NT2/D1 (cell line): ENCODE results near the gene C21orf91.

Source experiments
- DNase-seq: peaks from one replicate; pipeline ENCODE4 v3.0.0-alpha.2; 2011; ENCODE audit warnings: low read depth, low spot score
- H3K27me3 ChIP-seq: 2 replicates; pipeline ENCODE4 v1.6.0; 2011; ENCODE audit warnings: mild to moderate bottlenecking; ENCODE audit not compliant: insufficient read length, insufficient read depth
- H3K36me3 ChIP-seq: 2 replicates; pipeline ENCODE4 v1.6.1; 2011; ENCODE audit warnings: mild to moderate bottlenecking, low read length, mixed read lengths; ENCODE audit not compliant: insufficient read depth, insufficient read length
- H3K4me1 ChIP-seq: 2 replicates; pipeline ENCODE4 v1.5.1; 2011; ENCODE audit not compliant: insufficient read depth, insufficient read length
- H3K4me3 ChIP-seq: 2 replicates; pipeline ENCODE4 v1.5.1; 2011; ENCODE audit warnings: low read depth; ENCODE audit not compliant: insufficient read length
- H3K9ac ChIP-seq: 2 replicates; pipeline ENCODE4 v1.6.0; 2011; ENCODE audit warnings: low read depth; ENCODE audit not compliant: insufficient read length
- H3K9me3 ChIP-seq: 2 replicates; pipeline ENCODE4 v1.5.1; 2011; ENCODE audit warnings: mild to moderate bottlenecking, low read length; ENCODE audit not compliant: insufficient read depth
- SUZ12 ChIP-seq: IDR thresholded peaks from 2 replicates; pipeline ENCODE4 v1.6.1; 2011; ENCODE audit not compliant: insufficient read length, insufficient read depth; ENCODE audit errors: extremely low read depth
- YY1 ChIP-seq: IDR thresholded peaks from 2 replicates; pipeline ENCODE4 v1.6.1; 2011; ENCODE audit not compliant: insufficient read length, insufficient read depth
- ZNF274 ChIP-seq: IDR thresholded peaks from 2 replicates; pipeline ENCODE4 v1.6.1; 2011; ENCODE audit warnings: mild to moderate bottlenecking, low read depth, low read length

Gene C21orf91

DNA sequence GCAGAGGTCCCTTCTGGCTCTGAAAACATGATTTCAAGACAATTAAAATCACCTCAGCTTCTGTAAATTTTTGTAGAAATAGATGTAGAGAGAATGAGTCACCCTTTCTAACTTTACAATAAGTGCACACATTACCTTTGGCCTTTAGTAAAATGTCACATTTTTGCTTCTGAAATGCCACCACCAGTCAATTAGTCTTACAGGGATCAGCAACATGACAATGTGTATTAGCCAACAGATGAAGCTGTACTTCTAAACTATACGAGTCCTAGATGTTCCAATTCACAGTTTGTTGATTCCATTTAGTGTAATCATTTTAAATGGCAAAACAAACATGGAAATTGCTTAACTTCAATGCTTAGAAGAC lies 23.1 kb downstream of the C21orf91 start:
- Histone ChIP-seq H3K4me1 (no peaks in the 10 kb centered on the region), H3K36me3 (peaks cover 60% of the 10 kb centered on the region), H3K4me3 (no peak overlapping the region), H3K9me3 (no peaks in the 10 kb centered on the region), H3K9ac (no peak overlapping the region), H3K27me3 (no peaks in the 10 kb centered on the region)
- no peak for DNase-seq
- no peak for TF ChIP-seq ZNF274
- no peak for TF ChIP-seq SUZ12
- TF ChIP-seq YY1 = no peak

DNA sequence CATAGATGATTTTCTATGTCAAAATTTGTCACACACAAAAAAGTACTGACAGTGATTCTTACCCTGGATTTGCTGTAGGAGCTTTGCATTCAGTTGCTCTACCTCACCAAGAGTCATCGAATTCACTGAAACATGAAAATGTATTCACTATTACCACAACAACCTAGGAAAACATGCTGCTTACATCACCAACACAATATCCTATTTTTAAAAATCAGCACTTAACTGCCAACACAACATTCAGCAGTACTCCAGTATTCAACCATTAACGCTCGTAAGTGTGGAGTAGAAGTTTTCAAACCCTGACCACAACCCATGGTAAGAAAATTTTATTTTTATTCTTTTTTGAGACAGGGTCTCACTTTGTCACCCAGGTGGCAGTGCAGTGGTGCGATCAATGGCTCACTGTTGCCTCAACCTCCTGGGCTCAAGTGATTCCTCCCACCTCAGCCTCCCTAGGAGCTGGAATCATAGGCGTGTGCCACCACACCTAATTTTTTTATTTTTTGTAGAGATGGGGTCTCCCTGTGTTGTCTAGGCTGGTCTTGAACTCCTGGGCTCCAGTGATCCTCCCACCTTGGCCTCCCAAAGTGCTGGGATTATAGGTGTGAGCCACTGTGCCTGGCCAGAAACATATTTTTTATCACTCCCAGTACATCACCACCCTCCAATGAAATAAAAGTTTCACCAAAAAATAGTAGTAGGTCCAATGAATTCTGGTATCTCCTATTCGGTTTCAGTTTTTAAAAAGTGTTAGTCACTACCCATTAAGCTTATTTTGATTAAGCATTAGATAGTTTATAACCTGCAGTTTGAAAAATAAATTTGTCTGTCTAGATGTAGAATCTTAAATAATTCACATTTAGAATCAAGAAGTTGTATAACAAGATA lies 23.8 kb downstream of the C21orf91 start:
- H3K36me3 ChIP-seq = peaks cover 60% of the 10 kb centered on the region
- H3K4me3 ChIP-seq = no peak overlapping the region
- H3K9me3 ChIP-seq = no peaks in the 10 kb centered on the region
- H3K27me3 ChIP-seq = no peaks in the 10 kb centered on the region
- H3K9ac ChIP-seq = no peak overlapping the region
- TF ChIP-seq SUZ12 = no peak
- TF ChIP-seq ZNF274 = no peak
- TF ChIP-seq YY1 = no peak
- no peak for DNase-seq
- no peaks in the 10 kb centered on the region for H3K4me1 ChIP-seq

DNA sequence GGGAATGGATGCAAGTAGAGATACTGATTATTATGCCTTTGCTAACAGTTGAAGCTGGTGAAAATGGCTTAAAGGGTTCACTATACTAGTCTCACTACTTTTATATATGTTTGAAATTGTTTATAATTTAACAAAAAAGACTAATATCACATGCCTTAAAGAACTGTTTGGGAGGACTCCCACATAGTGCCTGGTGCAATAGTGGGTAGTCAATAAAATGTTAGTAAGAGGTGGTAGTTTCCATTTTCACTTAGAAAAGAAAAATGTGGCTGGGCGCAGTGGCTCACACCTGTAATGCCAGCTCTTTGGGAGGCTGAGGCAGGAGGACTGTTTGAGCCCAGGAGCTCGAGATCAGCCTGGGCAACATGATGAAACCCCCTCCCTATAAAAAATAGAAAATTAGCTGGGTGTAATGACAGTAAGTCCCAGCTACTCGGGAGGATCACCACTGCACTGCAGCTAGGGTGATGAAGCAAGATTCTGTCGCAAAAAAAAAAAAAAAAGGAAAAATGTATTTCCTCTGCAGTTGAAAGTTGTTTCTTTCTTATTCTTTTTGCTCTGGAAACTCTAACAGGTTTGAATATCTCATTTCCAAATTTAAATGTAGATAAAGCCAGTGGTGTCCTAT lies 24.5 kb downstream of the C21orf91 start:
- no peak overlapping the region for H3K4me3 ChIP-seq
- H3K9me3 ChIP-seq = no peaks in the 10 kb centered on the region
- no peak for DNase-seq
- no peaks in the 10 kb centered on the region for H3K4me1 ChIP-seq
- no peak overlapping the region for H3K9ac ChIP-seq
- H3K36me3 ChIP-seq = peaks cover 60% of the 10 kb centered on the region
- H3K27me3 ChIP-seq = no peaks in the 10 kb centered on the region
- TF ChIP-seq SUZ12 (no peak), ZNF274 (no peak), YY1 (no peak)

DNA sequence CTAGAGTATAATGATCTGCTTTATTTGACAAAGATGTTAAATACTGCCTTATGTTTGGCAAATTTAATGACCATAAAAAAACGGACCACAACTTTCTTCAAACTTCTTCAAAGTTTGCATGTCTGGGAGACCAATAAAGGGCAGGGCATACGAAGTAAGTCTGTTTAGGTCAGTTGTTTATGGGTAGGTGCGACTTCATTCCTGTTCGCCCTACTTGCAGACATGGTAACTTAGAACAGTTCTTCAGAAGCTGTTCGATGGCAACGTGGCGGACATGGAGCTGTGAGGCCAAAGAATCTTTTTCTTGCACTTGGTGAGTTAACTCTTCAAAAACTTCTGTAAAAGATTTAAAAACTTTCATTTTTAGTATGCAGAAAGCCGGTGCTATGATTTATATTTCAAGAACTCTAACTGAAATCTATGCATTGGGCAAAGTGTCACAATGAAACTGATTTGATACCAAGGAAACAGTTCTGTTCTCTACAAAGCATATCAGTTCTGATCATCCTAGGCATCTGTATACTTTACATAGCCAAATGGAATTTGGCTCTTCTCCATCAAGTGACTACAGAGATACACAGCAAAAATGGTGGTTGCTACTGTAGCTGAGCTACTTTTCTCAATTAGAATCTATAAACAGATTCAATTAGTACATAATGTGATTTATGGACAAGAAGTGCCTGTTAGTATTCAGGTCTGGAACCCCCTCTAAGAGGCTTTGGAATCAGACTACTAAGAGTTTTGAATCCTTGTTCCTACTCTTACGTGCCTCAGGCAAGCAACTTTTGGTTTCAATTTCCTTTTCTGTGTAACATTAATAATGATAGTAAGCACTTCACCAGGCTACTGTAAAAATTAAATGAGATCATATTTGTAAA lies 25.7 kb downstream of the C21orf91 start:
- TF ChIP-seq ZNF274 (no peak), SUZ12 (no peak), YY1 (no peak)
- no peak for DNase-seq

DNA sequence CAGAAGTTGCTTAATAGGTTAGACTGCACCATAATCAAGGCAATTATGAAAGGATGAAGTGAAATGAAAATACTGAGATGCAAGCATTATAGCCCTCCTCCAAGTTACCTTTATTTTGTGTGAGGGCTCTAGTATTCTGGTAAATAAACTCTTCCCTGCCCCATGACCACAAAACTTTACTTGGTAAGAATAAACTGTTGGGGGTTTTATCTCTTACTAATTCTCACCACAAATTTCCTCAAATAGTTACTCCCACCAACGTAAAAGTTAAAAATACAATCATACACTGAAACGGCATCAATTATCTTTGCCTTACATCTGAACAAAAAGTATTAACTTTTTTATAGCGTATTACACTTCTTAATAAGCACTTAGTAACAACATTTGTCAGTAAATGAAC lies 29.5 kb downstream of the C21orf91 start:
- H3K36me3 ChIP-seq = peaks cover 53% of the 10 kb centered on the region
- H3K27me3 ChIP-seq = no peaks in the 10 kb centered on the region
- DNase-seq = no peak
- H3K4me3 ChIP-seq = no peak overlapping the region
- peaks cover 12% of the 10 kb centered on the region for H3K9me3 ChIP-seq
- no peaks in the 10 kb centered on the region for H3K4me1 ChIP-seq
- no peak overlapping the region for H3K9ac ChIP-seq
- no peak for TF ChIP-seq YY1
- no peak for TF ChIP-seq ZNF274
- no peak for TF ChIP-seq SUZ12

More for the DNA sequence above, 25.7 kb downstream of the C21orf91 start:
- no peaks in the 10 kb centered on the region for H3K4me1 ChIP-seq
- H3K36me3 ChIP-seq = peaks cover 55% of the 10 kb centered on the region
- H3K9me3 ChIP-seq = no peaks in the 10 kb centered on the region
- no peaks in the 10 kb centered on the region for H3K27me3 ChIP-seq
- no peak overlapping the region for H3K4me3 ChIP-seq
- no peak overlapping the region for H3K9ac ChIP-seq

DNA sequence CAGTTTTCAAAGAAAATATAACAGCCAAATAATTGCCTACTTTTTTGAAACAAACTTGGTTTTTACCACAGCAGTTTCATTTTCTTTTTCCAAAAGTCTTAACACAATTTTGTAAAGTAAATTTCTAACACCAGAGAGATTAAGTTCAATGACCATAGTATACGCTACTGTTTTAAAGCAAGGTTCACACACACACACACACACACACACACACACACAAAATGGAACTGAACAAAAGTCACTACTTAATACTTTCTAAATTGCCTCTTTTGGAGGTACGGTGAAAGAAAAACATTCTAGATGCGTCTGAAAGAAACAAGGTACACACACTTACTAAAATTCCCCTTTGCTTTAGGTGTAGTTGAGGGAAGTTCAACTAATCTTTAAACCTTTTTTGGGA lies 30.1 kb downstream of the C21orf91 start:
- no peak for TF ChIP-seq SUZ12
- no peak for TF ChIP-seq YY1
- TF ChIP-seq ZNF274 = no peak
- peaks cover 12% of the 10 kb centered on the region for H3K9me3 ChIP-seq
- no peak for DNase-seq
- peaks cover 47% of the 10 kb centered on the region for H3K36me3 ChIP-seq
- H3K27me3 ChIP-seq = no peaks in the 10 kb centered on the region
- no peaks in the 10 kb centered on the region for H3K4me1 ChIP-seq
- H3K4me3 ChIP-seq = no peak overlapping the region
- H3K9ac ChIP-seq = no peak overlapping the region

DNA sequence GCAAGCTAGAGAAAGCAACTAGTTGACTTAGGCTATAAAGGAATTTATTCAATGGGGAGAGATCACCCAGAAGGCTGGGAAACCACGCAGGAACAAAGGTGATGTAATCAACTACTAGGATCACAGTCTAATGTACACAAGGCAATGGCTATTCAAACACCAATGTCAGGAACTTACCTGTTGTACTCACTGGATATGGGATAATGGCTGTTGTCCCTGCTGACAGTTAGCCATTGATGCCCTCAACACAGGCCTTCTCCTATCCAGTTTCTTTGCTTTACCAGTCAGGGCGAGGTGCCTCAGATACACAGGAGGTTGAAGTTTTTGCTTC lies 32.3 kb downstream of the C21orf91 start:
- no peak overlapping the region for H3K4me3 ChIP-seq
- peaks cover 12% of the 10 kb centered on the region for H3K9me3 ChIP-seq
- H3K36me3 ChIP-seq = peaks cover 24% of the 10 kb centered on the region
- TF ChIP-seq ZNF274 = no peak
- no peak for TF ChIP-seq SUZ12
- TF ChIP-seq YY1 = no peak
- H3K27me3 ChIP-seq = no peaks in the 10 kb centered on the region
- no peak for DNase-seq
- no peaks in the 10 kb centered on the region for H3K4me1 ChIP-seq
- H3K9ac ChIP-seq = no peak overlapping the region
